ENCODE results near the gene SIM2.

Gene SIM2

DNA sequence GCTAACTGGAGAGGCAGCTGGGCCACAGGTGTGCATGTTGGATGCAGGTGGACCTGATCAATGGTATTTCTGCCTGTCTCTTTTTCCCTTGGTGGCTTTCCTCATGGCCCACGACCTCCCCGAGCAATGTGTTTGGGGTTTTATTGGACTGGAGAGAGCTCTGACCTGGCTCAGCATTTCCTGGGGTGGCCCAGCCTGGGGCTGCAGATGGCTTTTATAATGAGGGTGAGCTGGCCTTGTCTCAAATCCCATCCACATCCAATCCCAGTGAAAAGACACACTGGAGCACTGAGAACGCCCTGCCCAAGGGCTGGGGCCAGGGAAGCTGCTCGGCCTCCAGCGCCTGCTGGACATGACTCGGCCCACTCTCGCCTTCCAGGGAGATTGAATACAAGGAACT lies 44.1 kb downstream of the SIM2 start:
- no peak for DNase-seq

DNA sequence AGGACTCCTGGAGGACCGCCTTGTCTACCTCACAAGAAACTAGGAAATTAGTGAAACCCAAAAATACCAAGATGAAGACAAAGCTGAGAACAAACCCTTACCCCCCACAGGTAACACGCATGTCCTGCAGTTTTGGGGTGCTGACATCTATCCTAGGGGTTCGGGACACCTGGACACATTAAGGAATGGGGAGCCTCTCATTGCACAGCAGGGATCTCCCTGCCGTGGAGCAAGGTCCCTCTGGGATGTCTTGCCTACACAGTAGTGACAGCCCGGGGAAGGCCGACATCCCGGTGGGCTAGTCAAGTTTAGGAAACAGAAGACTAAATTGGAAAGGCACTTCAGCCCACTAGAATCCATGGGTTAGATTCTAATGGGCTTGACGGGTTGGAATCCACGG lies 44.5 kb downstream of the SIM2 start:
- DNase-seq: no peak

DNA sequence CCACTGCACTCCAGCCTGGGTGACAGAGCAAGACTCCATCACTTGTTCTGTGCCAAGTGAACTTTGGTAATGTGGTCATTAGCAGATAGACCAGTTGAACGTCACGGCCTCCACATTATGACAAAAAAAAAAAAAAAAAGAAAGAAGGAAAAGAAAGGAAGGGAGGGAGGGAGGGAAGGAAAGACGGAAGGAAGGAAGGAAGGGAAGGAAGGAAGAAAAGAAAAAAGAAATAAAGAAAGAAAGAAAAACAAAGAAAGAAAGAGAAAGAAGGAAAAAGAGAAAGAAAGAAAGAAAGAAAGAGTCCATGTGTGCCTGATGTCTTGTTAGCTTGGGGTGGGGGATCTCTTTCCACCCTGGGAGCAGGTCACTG lies 45.3 kb downstream of the SIM2 start:
- no peak for DNase-seq

DNA sequence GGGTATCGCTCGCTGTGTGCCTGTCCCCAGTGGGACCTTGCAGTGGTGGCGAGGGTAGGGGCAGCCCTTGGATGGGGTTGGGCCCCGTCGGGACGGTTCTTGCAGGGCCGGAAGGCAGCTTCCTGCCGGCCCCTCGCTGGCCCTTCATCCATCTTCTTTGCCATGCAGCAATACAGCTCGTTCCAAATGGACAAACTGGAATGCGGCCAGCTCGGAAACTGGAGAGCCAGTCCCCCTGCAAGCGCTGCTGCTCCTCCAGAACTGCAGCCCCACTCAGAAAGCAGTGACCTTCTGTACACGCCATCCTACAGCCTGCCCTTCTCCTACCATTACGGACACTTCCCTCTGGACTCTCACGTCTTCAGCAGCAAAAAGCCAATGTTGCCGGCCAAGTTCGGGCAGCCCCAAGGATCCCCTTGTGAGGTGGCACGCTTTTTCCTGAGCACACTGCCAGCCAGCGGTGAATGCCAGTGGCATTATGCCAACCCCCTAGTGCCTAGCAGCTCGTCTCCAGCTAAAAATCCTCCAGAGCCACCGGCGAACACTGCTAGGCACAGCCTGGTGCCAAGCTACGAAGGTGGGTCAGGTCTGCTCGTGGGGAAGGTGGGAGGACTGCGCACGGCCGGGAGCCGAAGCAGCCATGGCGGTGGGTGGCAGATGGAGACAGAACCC lies 45.8 kb downstream of the SIM2 start:
- DNase-seq: no peak

DNA sequence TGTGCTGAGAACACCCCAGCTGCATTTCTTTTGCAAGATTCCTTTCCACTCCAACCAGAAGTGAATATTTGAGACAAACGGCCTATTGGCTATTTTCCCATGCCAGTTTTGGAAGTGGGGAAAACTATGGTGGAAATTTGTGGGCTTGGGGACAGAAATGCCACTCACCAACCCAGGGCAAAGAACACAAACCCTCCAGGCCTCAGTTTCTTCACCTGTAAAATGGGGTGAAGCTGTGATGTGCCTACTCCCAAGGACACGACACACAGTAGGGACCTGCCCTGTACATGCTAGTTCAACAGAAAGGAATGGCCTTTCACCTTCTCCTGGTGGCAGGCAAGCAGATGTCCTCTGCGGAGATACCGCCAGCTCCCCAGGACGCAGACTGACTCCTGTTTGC lies 46.5 kb downstream of the SIM2 start:
- DNase-seq: no peak

DNA sequence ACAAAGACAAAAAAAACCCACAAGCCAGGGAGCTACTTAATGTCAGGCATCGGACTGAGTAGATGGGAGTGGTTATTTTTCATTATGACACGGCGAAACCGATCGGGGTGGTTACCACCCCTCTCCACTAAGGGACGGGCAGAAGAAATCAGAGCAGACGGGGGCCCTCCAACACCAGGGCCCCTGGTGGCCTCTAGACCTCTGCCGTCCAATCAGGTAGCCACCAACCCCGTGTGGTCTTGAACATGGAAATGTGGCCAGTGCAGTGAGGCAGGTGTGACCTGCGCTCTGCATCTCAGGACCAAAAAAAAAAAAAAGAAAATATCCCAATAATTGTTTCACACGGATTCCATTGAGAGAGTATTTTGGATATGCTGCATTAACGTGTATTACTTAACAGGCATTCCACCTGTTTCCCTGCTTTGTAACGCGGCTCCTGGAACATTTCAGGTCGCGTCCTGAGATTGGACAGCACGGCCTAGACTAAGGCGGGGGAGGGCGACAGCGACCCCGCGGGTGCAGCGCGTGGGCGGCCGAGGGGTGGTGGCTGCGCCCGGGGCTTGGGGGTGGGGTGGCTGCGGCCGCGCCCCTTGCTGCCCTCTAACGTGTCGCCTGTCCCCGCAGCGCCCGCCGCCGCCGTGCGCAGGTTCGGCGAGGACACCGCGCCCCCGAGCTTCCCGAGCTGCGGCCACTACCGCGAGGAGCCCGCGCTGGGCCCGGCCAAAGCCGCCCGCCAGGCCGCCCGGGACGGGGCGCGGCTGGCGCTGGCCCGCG lies 48.3 kb downstream of the SIM2 start:
- DNase-seq: no peak

DNA sequence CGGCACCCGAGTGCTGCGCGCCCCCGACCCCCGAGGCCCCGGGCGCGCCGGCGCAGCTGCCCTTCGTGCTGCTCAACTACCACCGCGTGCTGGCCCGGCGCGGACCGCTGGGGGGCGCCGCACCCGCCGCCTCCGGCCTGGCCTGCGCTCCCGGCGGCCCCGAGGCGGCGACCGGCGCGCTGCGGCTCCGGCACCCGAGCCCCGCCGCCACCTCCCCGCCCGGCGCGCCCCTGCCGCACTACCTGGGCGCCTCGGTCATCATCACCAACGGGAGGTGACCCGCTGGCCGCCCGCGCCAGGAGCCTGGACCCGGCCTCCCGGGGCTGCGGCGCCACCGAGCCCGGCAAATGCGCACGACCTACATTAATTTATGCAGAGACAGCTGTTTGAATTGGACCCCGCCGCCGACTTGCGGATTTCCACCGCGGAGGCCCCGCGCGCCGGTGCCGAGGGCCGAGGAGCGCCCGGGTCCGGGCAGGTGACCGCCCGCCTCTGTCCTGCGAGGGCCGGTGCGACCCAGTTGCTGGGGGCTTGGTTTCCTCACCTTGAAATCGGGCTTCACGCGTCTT lies 49.0 kb downstream of the SIM2 start:
- DNase-seq: no peak

DNA sequence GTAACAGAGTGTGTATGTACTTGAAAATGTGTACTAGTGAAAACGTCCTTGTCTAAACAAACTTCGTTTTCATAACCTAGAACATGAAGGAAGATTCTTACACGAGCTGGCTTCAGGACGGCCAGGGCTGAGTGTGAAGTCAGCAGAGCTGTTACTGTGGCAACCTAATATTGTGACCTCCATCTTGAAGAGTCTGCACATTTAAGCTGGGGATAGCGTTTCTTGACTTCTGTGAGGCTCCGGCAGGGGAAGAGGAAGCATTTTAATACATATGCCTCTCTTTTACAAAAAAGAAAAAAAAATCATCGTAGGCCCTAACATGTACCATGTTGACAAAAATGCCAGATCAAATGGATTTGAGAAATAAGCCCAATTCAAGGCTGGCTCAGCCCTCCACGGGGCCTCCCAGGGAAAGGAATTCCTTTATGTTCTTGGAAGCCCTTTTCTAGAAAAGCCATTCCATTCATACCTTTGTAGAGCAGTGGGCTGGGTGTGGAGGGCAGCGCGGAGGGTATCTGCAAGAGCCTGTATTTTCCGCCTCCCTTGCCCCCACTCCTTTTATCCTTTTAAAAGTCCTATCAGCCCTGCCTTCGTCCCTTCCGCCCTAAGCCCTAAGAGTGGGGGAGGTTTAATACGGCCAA lies 51.1 kb downstream of the SIM2 start:
- DNase-seq: no peak

DNA sequence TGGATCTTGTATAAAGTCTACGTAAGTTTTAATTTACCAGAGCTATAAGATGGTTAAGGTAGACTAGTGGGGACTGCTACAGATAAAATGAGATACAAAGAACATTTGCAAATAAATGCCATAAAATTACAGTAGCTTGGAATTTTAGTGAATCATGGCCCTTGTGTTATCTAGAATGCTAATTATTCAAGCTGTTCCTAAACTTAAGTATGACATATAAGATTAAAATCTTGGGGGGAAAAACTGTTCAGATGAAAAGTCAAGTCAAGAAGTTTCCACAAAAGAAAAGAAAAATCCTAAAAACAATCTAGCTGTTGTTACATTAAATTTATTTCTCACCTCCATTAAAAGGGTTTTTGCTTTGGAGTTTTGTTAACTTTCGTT lies 51.7 kb downstream of the SIM2 start:
- DNase-seq: no peak

DNA sequence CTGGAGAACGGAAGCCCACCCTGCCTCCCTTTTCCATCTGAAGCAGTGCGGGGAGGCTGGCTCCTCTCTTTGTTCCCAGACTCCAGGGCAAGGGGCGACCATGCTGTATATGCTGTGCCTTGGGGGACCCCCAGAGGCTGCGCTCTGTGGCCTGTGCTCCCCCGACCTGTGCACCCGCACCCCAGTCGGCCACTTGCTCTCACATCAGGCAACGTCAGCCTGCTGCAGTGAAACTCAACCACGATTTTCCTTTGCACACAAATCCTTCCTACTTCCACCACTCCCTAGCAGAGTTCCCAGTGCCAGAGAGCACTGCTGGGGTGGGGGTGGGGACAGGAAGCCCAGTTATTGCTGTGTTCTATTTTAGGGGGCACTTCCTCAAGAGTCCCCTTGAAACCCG lies 52.5 kb downstream of the SIM2 start:
- no peak for DNase-seq

DNA sequence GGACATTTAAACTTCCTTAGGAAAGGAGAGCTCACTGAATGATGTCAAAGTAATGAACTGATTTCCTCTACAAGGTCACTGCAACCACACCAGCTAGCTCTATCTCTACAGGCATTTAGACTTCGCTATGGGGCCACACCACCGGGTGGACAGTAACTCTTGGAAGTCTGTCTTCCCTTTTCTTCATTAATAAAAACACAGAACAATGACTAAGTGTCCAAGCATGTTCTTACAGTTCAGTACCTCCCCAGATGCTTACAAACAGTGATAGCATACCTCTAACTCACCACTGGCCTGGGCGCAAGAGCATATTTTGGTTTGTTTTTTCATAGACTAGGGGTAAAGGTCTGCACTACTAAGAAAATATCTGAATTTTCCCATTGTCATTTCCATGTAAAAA lies 54.6 kb downstream of the SIM2 start:
- no peak for DNase-seq

DNA sequence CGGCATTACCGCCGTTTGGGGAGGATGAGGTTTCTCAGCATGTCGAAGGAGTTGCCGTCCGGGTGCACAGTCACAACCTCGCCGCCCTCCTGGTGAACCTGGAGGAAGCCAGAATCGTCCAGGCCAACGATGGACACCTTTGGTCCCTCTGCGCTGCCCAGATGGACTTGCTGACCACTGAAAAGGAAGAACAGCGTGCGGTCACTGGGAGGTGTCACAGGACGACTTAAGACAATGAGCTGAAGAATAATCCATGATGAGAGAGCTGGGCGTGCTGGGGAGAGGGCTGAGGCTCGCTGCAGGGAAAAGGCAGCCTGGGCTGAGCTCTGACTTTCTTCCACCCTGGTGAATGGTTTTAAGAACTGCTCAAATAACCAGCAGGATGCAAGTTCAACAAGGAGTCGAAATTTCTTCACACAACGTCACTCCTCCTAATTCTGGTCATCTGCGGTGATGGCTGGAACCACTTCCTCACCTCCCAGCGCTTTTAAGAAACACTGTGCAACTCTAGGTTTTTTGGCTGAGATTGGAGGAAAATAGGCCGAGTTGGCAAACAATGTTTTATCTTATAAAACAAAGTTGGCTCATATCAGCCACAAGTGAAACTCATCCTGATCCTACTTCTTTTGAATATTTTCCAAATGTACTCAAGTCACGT lies 55.5 kb downstream of the SIM2 start:
- no peak for DNase-seq

DNA sequence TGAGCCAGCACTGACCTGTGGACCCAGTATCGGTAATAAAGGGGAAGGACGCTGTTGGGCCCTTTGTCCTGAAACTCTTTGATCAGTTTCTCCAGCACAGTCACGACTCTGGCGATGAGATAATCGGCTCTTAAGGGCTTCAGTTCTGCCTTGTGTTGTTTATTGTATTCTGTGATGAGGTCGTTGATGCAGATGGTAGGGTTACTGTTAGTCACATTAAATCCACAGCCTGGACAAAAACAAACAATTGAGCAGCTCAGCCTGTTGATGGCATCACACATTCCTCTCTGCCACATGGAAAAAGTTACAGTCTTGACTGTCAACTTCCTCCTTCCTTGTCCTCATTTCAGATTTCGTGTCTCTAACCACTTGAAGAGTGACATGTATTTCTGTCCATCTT lies 57.6 kb downstream of the SIM2 start:
- no peak for DNase-seq

DNA sequence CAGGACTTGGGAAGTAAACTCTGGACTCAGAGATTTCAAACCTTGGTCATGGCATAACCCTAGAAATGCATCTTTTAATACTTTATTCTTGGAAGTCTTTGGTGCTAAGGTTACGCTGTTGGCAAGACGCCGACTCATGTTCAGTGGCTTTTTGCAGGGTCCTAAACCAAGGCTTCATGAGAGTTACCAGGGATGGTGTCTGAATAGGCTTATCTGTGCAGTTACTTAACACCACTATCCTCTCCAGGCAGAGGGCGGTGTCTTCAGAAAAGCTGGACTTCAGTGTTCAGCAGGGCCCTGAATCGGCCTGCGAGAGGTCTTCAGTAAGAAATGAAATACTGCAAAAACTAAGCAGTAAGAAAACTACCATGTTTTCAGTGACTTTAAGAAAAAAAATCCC lies 58.3 kb downstream of the SIM2 start:
- DNase-seq: no peak

DNA sequence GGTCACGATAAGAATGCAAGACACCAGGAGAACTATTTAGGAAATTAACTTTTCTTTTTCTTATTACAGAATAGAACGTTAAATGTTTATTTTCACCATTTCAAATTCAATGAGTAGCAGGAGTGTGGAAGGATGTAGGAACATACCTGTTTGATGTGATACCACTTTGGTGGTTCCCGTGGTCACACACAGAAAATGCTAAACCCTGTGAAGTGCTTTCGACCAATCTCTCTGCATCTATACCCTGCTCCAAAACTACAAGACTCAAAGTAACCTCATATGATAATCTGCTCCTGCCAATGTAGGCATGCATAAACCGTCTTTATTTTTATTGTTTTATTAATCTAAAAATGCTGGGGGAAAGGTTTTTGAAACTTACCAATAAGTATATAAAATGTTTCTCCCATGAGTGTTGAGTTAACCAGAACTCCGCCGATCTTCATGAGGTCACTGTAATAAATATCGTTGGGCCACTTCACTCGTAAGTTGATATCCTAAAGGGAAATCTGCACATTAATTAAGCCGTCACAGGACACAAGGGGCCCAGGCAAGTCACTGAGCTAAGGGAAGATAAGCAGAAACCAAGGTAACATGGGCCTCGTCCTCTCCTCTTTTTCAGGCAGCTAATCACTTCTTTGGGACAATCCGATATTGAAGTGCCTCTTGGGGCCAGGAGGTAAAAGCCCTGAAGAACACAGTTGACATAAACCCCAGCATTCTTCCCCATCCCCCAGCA lies 60.6 kb downstream of the SIM2 start:
- no peak for DNase-seq

DNA sequence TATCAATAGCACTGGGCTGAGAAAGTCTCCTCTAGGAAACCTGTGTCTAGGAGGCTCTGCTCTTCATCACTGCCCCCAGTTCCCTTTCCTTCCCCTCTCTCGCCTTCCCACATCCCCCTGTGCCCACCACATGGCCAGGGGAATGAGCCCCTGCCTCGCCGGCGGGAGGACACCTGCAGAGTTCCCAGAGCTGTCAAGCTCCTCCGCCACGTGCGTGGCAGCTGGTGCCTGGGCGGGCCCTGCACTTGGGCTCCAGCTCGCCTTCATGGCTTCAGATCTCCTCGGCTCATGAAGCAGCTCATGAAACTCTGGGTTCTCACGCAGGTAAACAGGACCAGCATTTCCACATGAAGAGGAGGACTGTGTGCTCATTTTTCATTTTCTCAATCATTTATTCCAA lies 62.8 kb downstream of the SIM2 start:
- DNase-seq: no peak

DNA sequence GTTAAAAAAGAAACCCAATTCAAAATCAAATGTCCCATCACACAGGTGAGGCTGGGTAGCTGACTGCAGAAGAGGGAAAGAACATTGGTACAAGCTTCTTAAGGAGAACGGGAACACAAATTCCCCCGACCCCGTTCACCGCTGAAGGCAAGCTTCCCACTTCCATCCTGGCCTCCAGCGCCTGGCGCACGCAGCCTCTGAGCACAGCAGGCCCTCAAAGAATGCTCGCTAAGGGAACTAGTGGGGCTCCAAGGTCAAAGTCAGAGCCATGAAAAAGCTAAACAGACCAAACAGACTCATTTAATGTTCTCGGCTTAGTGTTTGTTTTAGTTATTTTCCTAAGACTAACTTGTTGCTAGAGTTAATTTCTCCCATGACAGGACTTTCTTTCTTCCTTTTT lies 63.7 kb downstream of the SIM2 start:
- DNase-seq: no peak

DNA sequence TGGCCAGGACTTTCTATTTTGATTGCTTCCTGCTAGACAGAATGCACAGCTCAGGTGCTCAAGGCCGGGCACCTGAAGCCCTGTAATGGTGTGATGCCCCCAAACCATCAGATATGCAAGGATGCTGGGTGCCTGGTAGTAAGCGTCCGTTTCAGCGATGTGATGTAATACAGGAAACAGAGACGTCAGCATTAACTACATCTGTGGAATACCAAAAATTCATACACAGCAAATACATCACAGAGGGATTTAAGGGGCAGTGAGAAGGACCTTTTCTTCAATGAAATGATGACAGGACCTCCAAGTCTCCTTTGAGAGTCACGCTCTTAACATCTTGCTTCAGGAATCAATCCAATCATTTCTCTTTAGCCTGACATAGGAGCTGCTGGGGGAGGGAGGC lies 64.4 kb downstream of the SIM2 start:
- DNase-seq: no peak

DNA sequence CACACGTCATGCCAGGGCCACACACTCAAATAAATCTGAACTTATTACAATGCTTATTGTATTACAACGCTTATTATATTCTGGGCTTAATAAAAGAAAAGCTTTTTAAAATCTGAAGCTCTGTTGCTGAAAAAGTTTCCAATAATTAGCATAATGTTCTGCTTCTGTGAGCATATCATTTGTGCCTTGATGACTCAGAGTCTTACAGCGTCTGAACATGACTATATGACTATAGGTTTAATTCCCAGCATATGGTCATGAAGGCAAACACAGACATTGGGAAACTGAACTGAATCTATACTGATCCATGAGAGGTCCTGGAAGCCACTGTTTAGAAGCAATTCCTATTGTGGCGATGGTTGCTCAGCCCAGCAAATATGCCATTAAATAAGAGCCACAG lies 66.3 kb downstream of the SIM2 start:
- no peak for DNase-seq

DNA sequence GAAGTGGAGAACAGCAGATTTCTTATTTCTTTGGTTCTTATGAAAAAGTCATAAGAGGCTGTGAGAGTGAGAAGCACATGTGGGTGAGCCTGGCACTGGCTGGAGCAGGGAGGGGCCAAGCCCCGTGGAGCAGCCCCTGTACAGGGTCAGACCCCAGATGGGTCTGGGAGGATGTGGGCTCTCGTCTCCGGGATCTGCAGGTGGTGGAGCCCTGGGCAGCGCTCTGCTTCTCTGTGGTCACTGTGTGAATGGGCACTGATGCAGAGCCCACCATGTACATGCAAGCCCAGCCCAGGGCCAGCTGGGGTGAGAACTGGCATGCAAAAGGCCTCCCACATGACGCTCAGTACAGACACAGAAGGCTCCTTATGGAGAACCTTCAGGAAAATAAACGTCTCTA lies 67.6 kb downstream of the SIM2 start:
- DNase-seq: no peak

DNA sequence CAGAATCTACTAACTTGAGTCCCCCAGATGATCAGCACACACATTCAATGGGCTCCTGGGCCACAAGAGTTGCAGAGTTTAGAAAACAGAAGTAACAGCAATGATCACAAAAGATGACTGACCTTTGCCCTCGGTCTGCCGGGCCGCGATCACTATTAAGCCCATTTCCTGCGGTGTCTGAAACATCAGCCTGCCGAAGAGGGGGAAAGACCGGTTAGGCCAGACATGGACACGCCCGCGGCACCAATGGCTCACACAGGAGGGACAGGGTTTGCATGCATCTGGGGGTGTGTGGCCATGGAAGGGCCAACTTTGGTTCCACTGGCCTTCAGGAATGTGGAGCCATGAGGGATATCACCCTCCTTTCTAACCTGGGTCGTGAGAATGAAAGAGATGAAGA lies 68.2 kb downstream of the SIM2 start:
- DNase-seq: no peak

DNA sequence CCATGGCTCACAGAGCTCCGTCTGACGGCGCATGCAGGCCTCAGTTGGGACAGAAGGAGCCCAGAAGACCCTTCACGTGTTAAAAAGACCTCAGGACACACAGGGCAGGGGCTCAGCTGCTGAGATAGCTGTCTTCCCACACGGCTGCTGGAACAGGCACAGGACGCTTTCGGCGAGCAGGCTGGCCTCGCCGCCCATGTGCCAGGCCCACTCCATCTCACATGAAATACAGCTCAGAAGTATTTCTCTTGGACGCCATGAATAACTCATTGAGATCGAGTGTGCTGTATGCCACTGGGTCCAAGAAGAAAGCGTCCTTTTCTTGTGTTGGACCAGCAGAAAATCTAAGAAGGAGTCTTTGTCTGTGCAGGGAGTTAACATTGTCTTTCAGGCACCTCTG lies 69.6 kb downstream of the SIM2 start:
- no peak for DNase-seq

All from CD4-positive, alpha-beta T cell treated with Interleukin-4 for 4 hours (primary cell).